ENCODE data around the gene DIPK1B.

DIPK1B gene

GRCh38 chr9:136733611-136734010, 21.2 kb downstream of the DIPK1B start:
- DNase-seq (ENCODE audit: extremely low read depth in 1 of 2, low read depth in 1 of 2), result no peak

GRCh38 chr9:136734837-136735496, 22.6 kb downstream of the DIPK1B start:
- DNase-seq (ENCODE audit: extremely low read depth in 1 of 2, low read depth in 1 of 2), result no peak

- DNase-seq (ENCODE audit: extremely low read depth in 1 of 2, low read depth in 1 of 2), result no peak
Measured at GRCh38 chr9:136735812-136736480, 23.6 kb downstream of the DIPK1B start.

- DNase-seq (ENCODE audit: extremely low read depth in 1 of 2, low read depth in 1 of 2), result no peak
Measured at GRCh38 chr9:136738960-136739359, 26.6 kb downstream of the DIPK1B start.

GRCh38 chr9:136739509-136739908, 27.1 kb downstream of the DIPK1B start:
- DNase-seq (ENCODE audit: extremely low read depth in 1 of 2, low read depth in 1 of 2), result no peak

- DNase-seq (ENCODE audit: extremely low read depth in 1 of 2, low read depth in 1 of 2), result no peak
Measured at GRCh38 chr9:136740069-136740468, 27.7 kb downstream of the DIPK1B start.

GRCh38 chr9:136740491-136740890, 28.1 kb downstream of the DIPK1B start:
- DNase-seq (ENCODE audit: extremely low read depth in 1 of 2, low read depth in 1 of 2), result no peak

- no peak for DNase-seq (ENCODE audit: extremely low read depth in 1 of 2, low read depth in 1 of 2)
Measured at GRCh38 chr9:136740971-136741882, 28.9 kb downstream of the DIPK1B start.

- no peak for DNase-seq (ENCODE audit: extremely low read depth in 1 of 2, low read depth in 1 of 2)
Measured at GRCh38 chr9:136741883-136742571, 29.7 kb downstream of the DIPK1B start.

GRCh38 chr9:136742591-136743391, 30.4 kb downstream of the DIPK1B start, which contains the start of gene LCN10:
Gene LCN10, minus strand, starts transcription at chr9:136742940. Its CDS starts 37 bp downstream, at chr9:136742903.
- no peak for DNase-seq (ENCODE audit: extremely low read depth in 1 of 2, low read depth in 1 of 2)

GRCh38 chr9:136743639-136744211, 31.4 kb downstream of the DIPK1B start:
- no peak for DNase-seq (ENCODE audit: extremely low read depth in 1 of 2, low read depth in 1 of 2)

- no peak for DNase-seq (ENCODE audit: extremely low read depth in 1 of 2, low read depth in 1 of 2)
Measured at GRCh38 chr9:136744773-136745172, 32.4 kb downstream of the DIPK1B start.

GRCh38 chr9:136745389-136746154, 33.2 kb downstream of the DIPK1B start:
- no peak for DNase-seq (ENCODE audit: extremely low read depth in 1 of 2, low read depth in 1 of 2)

GRCh38 chr9:136746155-136746490, 33.8 kb downstream of the DIPK1B start:
- no peak for DNase-seq (ENCODE audit: extremely low read depth in 1 of 2, low read depth in 1 of 2)

- no peak for DNase-seq (ENCODE audit: extremely low read depth in 1 of 2, low read depth in 1 of 2)
Measured at GRCh38 chr9:136746621-136747020, 34.2 kb downstream of the DIPK1B start.

GRCh38 chr9:136747161-136748060, 35.0 kb downstream of the DIPK1B start:
- DNase-seq (ENCODE audit: extremely low read depth in 1 of 2, low read depth in 1 of 2), result no peak

GRCh38 chr9:136748201-136748600, 35.8 kb downstream of the DIPK1B start, which contains the start of gene LCN6:
Gene LCN6, minus strand, starts transcription at chr9:136748525. Its CDS starts 42 bp downstream, at chr9:136748483.
- no peak for DNase-seq (ENCODE audit: extremely low read depth in 1 of 2, low read depth in 1 of 2)

All from stimulated activated CD8-positive, alpha-beta memory T cell treated with anti-CD3 and anti-CD28 coated beads, Interleukin-7, amount 100 ng/mL, for 48 hours (primary cell).